OCI-LY3 (cell line): Measurements from ENCODE around the gene TCERG1L.

Experiments
- H2AFZ ChIP-seq: fragments of 200-600, 300-600 bp; shearing (Covaris generic); 2 replicates; pipeline ENCODE4 v1.6.0; 2014; ENCODE audit warnings: antibody characterized with exemption, low read depth, low read length
- H3K27ac ChIP-seq: fragments of 200-600, 300-600 bp; sonication (generic); 2 replicates; pipeline ENCODE4 v1.5.1; 2014; ENCODE audit warnings: mild to moderate bottlenecking, low read length, moderate library complexity, mixed read lengths
- H3K27me3 ChIP-seq: fragments of 200-600, 300-600 bp; sonication (generic); 2 replicates; pipeline ENCODE4 v1.6.1; 2014; ENCODE audit warnings: low read depth, low read length, mixed read lengths
- H3K36me3 ChIP-seq: fragments of 200-600, 300-600 bp; sonication (generic); replicated peaks from 2 replicates; pipeline ENCODE3; 2014; ENCODE audit warnings: low read depth, low read length, mixed read lengths
- H3K4me1 ChIP-seq: fragments of 300-600, 200-600 bp; sonication (generic); 2 replicates; pipeline ENCODE4 v1.6.1; 2014; ENCODE audit warnings: low read length, mixed read lengths
- H3K4me2 ChIP-seq: fragments of 200-600, 300-600 bp; sonication (generic); 2 replicates; pipeline ENCODE4 v1.6.1; 2014; ENCODE audit warnings: low read length, mixed read lengths
- H3K4me3 ChIP-seq: fragments of 300-600, 200-600 bp; sonication (generic); 2 replicates; pipeline ENCODE4 v1.5.1; 2014; ENCODE audit warnings: antibody characterized with exemption, mild to moderate bottlenecking, low read length, moderate library complexity
- H3K79me2 ChIP-seq: fragments of 300-600, 200-600 bp; shearing (Covaris generic); 2 replicates; pipeline ENCODE4 v1.6.1; 2014; ENCODE audit warnings: mild to moderate bottlenecking, low read length, mixed read lengths
- H3K9ac ChIP-seq: fragments of 300-600, 200-600 bp; shearing (Covaris generic); 2 replicates; pipeline ENCODE4 v1.6.0; 2014; ENCODE audit warnings: mild to moderate bottlenecking, low read length, moderate library complexity
- H3K9me3 ChIP-seq: fragments of 200-600, 300-600 bp; shearing (Covaris generic); 2 replicates; pipeline ENCODE4 v1.6.1; 2014; ENCODE audit warnings: low read length, mixed read lengths; ENCODE audit not compliant: insufficient read depth
- H4K20me1 ChIP-seq: fragments of 200-600, 300-600 bp; sonication (generic); 2 replicates; pipeline ENCODE4 v1.6.1; 2016; ENCODE audit warnings: low read length, mixed read lengths; ENCODE audit not compliant: insufficient read depth
- EZH2phosphoT487 ChIP-seq: fragments of 200-600 bp; shearing (Covaris generic); IDR thresholded peaks from 2 replicates; pipeline ENCODE4 v1.6.1; 2018; ENCODE audit warnings: antibody characterized with exemption, mixed run types, low read depth
- TF ChIP-seq, protein P1 (sequence below): fragments of 200-600, 300-600 bp; sonication (generic); IDR thresholded peaks from 2 replicates; pipeline ENCODE4 v1.5.1; 2014; ENCODE audit warnings: antibody characterized with exemption, low read length, low read depth

TCERG1L gene

GRCh38 chr10:131249238-131249954, 62.1 kb downstream of the TCERG1L start:
- Histone ChIP-seq H3K79me2 (no peaks in the 10 kb centered on the region), H3K4me3 (no peak overlapping the region), H3K4me2 (no peak overlapping the region), H3K4me1 (no peaks in the 10 kb centered on the region), H3K27me3 (no peaks in the 10 kb centered on the region), H3K9ac (no peak overlapping the region), H3K9me3 (no peaks in the 10 kb centered on the region), H3K27ac (no peak overlapping the region), H3K36me3 (no peaks in the 10 kb centered on the region), H2AFZ (no peak overlapping the region), H4K20me1 (no peaks in the 10 kb centered on the region)
- TF ChIP-seq, protein P1, sequence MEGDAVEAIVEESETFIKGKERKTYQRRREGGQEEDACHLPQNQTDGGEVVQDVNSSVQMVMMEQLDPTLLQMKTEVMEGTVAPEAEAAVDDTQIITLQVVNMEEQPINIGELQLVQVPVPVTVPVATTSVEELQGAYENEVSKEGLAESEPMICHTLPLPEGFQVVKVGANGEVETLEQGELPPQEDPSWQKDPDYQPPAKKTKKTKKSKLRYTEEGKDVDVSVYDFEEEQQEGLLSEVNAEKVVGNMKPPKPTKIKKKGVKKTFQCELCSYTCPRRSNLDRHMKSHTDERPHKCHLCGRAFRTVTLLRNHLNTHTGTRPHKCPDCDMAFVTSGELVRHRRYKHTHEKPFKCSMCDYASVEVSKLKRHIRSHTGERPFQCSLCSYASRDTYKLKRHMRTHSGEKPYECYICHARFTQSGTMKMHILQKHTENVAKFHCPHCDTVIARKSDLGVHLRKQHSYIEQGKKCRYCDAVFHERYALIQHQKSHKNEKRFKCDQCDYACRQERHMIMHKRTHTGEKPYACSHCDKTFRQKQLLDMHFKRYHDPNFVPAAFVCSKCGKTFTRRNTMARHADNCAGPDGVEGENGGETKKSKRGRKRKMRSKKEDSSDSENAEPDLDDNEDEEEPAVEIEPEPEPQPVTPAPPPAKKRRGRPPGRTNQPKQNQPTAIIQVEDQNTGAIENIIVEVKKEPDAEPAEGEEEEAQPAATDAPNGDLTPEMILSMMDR, result no peak
- no peak for TF ChIP-seq EZH2phosphoT487

- Histone ChIP-seq H2AFZ (no peak overlapping the region), H3K79me2 (no peaks in the 10 kb centered on the region), H3K4me1 (no peaks in the 10 kb centered on the region), H4K20me1 (no peaks in the 10 kb centered on the region), H3K4me3 (no peak overlapping the region), H3K4me2 (no peak overlapping the region), H3K9ac (no peak overlapping the region), H3K9me3 (no peaks in the 10 kb centered on the region), H3K27ac (no peak overlapping the region), H3K36me3 (no peaks in the 10 kb centered on the region), H3K27me3 (no peaks in the 10 kb centered on the region)
- TF ChIP-seq EZH2phosphoT487, result no peak
- TF ChIP-seq, protein P1, result no peak
Measured at GRCh38 chr10:131248376-131249165, 63.0 kb downstream of the TCERG1L start.

GRCh38 chr10:131247873-131248272, 63.6 kb downstream of the TCERG1L start:
- Histone ChIP-seq H3K4me2 (no peak overlapping the region), H3K27me3 (no peaks in the 10 kb centered on the region), H3K9me3 (no peaks in the 10 kb centered on the region), H3K9ac (no peak overlapping the region), H3K36me3 (no peaks in the 10 kb centered on the region), H3K4me1 (no peaks in the 10 kb centered on the region), H4K20me1 (no peaks in the 10 kb centered on the region), H2AFZ (no peak overlapping the region), H3K27ac (no peak overlapping the region), H3K4me3 (no peak overlapping the region), H3K79me2 (no peaks in the 10 kb centered on the region)
- no peak for TF ChIP-seq EZH2phosphoT487
- TF ChIP-seq, protein P1, result no peak

GRCh38 chr10:131246775-131247174, 64.7 kb downstream of the TCERG1L start:
- Histone ChIP-seq H3K4me2 (no peak overlapping the region), H3K9ac (no peak overlapping the region), H2AFZ (no peak overlapping the region), H3K9me3 (no peaks in the 10 kb centered on the region), H3K4me1 (no peaks in the 10 kb centered on the region), H3K27ac (no peak overlapping the region), H3K27me3 (no peaks in the 10 kb centered on the region), H4K20me1 (no peaks in the 10 kb centered on the region), H3K4me3 (no peak overlapping the region), H3K36me3 (no peaks in the 10 kb centered on the region), H3K79me2 (no peaks in the 10 kb centered on the region)
- no peak for TF ChIP-seq EZH2phosphoT487
- TF ChIP-seq, protein P1, result no peak
